Measurements from ENCODE around the gene FAM171A1. TPM values are rescaled to one million over a fixed set of nuclear protein-coding genes. Genes with fewer than 3 reads are reported as not detected.
"Not testable (repeated sequence)": the region's sequence is repeated elsewhere in the genome, so short reads cannot be mapped to it uniquely, and the experiment has no call there.

FAM171A1 gene
- total RNA-seq, 2 experiments from 2014 or later, result 3.3 to 4.0 TPM

DNA sequence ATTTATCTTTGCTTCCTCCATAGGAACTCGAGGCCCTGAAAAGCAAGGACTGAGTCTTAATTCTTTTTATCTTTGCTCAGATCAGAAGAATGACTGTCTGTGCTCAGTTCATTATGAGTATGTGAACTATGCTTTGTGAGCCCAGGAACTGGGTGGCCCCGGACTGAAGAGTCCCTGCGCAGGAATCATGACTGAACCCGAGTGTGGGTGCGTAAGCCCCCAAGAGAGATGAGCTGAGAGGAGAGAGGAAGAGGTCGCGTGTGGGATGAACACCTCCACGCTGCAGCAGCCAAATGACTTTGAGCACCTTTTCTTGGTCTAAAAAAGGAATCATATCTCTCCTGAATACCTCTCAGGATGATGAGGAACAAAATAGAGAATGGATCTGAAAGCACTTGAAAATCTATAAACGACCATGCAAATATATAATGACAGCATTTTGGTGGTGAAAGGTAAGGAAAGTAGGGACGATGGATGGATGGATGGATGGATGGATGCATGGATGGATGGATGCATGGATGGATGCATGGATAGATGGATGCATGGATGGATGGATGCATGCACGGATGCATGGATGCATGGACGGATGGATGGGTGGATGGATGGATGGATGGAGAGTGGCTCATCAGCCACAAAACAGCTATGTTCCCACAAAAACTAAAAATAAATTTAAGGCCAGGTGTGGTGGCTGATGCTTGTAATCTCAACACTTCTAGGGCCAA, 19.8 kb downstream of the FAM171A1 start:
- peak; percentile 15 for DNase-seq
- CTCF ChIA-PET, result no interaction called here
- no peak overlapping the region for H3K4me3 Mint-ChIP-seq
- intact Hi-C loops (cut with micrococcal nuclease), result no loop called here
- H3K4me1 Mint-ChIP-seq (ENCODE audit: low read depth), result no peaks in the 10 kb centered on the region
- POLR2A ChIA-PET, result no interaction called here
- H3K9me3 Mint-ChIP-seq, result no peaks in the 10 kb centered on the region
- H3K36me3 Mint-ChIP-seq, result no peaks in the 10 kb centered on the region
- no peak overlapping the region for H3K27ac Mint-ChIP-seq
- peaks cover 13% of the 10 kb centered on the region for H3K27me3 Mint-ChIP-seq

DNA sequence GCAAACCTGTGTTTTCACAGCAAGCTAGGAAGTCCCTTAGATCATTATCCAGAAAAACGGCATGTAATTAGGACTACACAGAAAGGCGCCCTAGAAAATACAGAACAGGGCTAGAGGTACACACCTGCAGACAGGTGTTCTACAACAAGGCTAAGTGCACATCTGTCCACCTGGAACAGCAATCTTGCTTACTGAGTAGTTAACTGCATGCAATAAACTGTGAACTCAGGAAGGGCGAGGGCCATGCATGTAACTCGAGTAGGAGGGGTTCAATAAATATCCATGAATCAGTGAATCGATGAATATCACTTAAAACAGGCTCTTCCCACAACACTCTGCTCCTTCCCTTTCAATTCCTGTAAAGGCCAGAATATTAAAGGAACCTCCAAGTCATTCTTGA, 22.0 kb downstream of the FAM171A1 start:
- H3K36me3 Mint-ChIP-seq, result no peaks in the 10 kb centered on the region
- no peaks in the 10 kb centered on the region for H3K4me1 Mint-ChIP-seq (ENCODE audit: low read depth)
- ChIA-PET POLR2A (no interaction called here), CTCF (no interaction called here)
- H3K9me3 Mint-ChIP-seq, result no peaks in the 10 kb centered on the region
- no peak for DNase-seq
- H3K4me3 Mint-ChIP-seq, result no peak overlapping the region
- H3K27ac Mint-ChIP-seq, result no peak overlapping the region
- intact Hi-C loops (cut with micrococcal nuclease), result no loop called here
- peaks cover 13% of the 10 kb centered on the region for H3K27me3 Mint-ChIP-seq

DNA sequence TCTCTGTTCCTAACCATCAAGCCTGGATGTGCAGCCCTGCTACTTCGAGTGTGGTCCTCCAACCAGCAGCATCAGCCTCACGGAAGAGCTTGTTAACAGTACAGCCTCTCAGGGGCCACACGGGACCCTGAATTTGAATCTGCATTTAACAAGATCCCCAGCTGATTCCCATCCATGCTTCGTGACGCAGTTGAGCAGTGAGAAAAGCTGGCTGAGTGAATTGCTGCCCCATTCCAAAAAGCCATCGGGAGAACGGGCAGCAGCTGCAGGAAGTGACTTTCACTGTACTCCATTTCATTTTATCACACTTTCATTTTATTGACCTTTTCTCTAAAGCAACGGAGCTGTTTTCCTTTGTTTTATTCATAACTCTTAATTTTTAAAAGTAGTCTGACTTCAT, 22.5 kb downstream of the FAM171A1 start:
- intact Hi-C loops (cut with micrococcal nuclease), result no loop called here
- ChIA-PET CTCF (no interaction called here), POLR2A (no interaction called here)
- Mint-ChIP-seq H3K27ac (no peak overlapping the region), H3K27me3 (peaks cover 13% of the 10 kb centered on the region), H3K36me3 (no peaks in the 10 kb centered on the region), H3K4me1 (ENCODE audit: low read depth) (no peaks in the 10 kb centered on the region), H3K4me3 (no peak overlapping the region), H3K9me3 (no peaks in the 10 kb centered on the region)
- no peak for DNase-seq

DNA sequence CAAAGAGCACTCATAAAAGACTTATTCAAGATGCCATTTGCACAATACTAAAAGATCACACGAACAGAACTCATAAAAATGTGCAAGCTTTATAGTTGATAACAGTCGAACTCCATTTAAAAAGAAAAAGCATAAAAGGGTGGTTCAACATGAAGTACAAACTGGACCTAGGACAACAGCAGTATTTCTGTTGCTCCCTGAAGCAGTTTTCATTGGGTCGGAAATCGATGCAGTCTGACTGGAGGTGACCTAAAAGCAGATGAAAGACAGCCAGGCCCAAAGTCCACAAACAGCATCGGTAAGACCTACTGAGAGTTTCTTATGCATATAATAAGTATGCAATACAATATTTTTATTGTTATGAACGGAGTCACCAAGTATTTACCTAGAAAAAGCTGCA, 23.9 kb downstream of the FAM171A1 start:
- Mint-ChIP-seq H3K4me3 (no peak overlapping the region), H3K9me3 (no peaks in the 10 kb centered on the region), H3K4me1 (ENCODE audit: low read depth) (no peaks in the 10 kb centered on the region), H3K27me3 (peaks cover 13% of the 10 kb centered on the region), H3K36me3 (no peaks in the 10 kb centered on the region), H3K27ac (no peak overlapping the region)
- DNase-seq, result no peak
- ChIA-PET CTCF (no interaction called here), POLR2A (no interaction called here)
- intact Hi-C loops (cut with micrococcal nuclease), result no loop called here

DNA sequence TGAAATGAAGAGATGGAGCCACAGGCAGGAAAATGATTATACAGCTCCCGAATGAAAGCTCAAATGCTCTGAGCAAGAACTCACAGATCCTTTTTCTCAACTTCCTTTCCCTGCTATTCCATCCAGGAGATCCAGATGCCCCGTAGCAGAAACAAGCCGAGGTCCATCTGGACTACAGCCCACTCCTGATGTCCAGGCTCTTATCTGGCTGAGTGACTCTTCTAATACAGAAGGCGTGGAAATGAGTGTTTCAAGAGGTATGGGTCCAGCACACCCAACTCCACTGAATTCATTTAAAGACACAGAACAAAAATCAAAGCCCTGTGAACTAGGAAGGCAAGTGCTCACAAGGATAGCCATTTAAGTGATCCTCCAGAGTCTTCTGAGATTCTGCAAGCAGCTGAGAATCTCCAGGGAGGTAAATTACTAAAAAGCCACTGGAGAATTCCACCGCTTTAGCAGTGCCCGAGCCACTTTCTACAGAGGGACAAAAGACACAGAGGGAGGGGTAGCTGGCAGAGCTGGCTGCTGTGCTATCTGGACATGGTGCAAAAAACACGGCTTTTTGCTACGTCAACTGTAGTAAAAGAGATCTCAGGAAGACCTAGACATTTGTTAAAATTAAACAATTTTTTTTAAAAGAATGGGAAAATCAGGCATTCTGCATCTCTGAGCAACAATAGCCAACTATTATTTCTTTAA, 24.5 kb downstream of the FAM171A1 start:
- intact Hi-C loops (cut with micrococcal nuclease), result no loop called here
- Mint-ChIP-seq H3K9me3 (no peaks in the 10 kb centered on the region), H3K36me3 (no peaks in the 10 kb centered on the region), H3K27ac (no peak overlapping the region), H3K27me3 (peaks cover 13% of the 10 kb centered on the region), H3K4me3 (no peak overlapping the region), H3K4me1 (ENCODE audit: low read depth) (no peaks in the 10 kb centered on the region)
- DNase-seq, result no peak
- ChIA-PET CTCF (no interaction called here), POLR2A (no interaction called here)

DNA sequence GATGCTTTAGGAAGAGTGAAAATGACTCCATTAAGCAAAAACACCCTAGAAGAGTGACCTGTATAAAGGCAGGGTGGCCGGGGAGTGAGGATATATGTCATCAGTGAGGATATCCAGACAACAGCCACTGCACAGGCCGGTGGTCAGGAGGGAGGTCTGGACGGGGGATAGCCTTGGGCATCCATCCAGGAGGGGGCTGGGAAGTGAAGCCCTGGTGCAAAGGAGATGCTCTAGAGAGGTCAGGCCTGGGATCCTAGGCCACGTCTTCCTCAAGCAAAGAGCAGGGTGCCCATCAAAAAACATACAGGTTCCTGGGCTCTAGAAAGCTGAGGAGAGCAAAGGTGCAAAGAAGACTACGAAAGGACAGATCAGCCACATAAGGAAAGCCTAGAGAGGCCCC, 25.6 kb downstream of the FAM171A1 start:
- intact Hi-C loops (cut with micrococcal nuclease), result no loop called here
- Mint-ChIP-seq H3K4me3 (no peak overlapping the region), H3K36me3 (no peaks in the 10 kb centered on the region), H3K27ac (no peak overlapping the region), H3K27me3 (peaks cover 6% of the 10 kb centered on the region), H3K4me1 (ENCODE audit: low read depth) (no peaks in the 10 kb centered on the region), H3K9me3 (no peaks in the 10 kb centered on the region)
- DNase-seq, result no peak
- POLR2A ChIA-PET, result no interaction called here
- CTCF ChIA-PET, result no interaction called here

DNA sequence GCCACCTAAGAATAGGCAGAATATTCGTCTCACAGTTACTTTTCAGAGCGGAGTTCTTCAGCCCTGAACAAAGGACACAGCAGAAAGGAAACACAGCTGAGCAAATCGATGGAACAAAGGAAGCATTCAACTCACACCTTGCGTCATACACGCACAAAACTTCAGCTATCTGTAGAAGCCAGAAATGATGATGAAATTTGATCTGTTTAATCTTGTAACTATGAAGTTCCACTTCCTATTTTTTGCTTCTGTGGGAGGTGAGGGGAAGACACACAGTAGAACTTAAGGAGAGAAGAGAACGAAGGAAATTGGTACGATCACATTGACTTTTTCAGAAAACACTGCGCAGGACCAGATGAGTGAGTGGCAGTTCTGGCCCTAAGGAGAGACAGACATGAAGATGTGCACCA, 26.2 kb downstream of the FAM171A1 start:
- no peaks in the 10 kb centered on the region for H3K36me3 Mint-ChIP-seq
- ChIA-PET POLR2A (no interaction called here), CTCF (no interaction called here)
- H3K27me3 Mint-ChIP-seq, result peaks cover 6% of the 10 kb centered on the region
- H3K4me3 Mint-ChIP-seq, result no peak overlapping the region
- intact Hi-C loops (cut with micrococcal nuclease), result no loop called here
- no peaks in the 10 kb centered on the region for H3K9me3 Mint-ChIP-seq
- H3K27ac Mint-ChIP-seq, result no peak overlapping the region
- no peak for DNase-seq
- H3K4me1 Mint-ChIP-seq (ENCODE audit: low read depth), result no peaks in the 10 kb centered on the region

DNA sequence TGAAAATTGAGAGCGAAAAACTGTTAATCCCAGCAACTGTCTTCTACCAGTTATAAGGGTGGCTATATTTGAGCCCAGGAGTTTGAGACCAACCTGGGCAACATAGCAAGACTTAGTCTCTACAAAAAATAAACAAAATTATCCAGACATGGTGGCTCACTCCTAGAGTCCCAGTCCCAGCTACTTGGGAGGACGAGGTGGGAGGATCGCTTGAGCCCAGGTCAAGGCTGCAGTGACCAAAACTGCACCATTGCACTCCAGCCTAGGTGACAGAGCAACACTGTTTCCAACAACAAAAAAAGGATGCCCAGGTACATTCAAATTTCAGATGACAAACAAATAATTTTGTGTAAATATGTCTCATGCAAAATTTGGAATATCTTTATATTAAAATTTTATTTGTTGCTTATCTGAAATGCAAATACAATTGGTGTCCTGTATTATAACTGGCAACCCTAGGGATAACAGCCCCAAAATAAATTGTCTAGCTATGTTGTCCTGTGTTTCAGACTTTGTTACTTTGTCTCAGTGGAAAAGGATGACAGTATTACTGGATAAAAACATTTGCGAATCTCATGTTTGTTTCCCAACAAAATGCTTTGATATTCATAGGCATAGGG, 26.7 kb downstream of the FAM171A1 start:
- Mint-ChIP-seq H3K27me3 (peaks cover 3% of the 10 kb centered on the region), H3K36me3 (no peaks in the 10 kb centered on the region), H3K9me3 (no peaks in the 10 kb centered on the region), H3K4me1 (ENCODE audit: low read depth) (no peaks in the 10 kb centered on the region), H3K4me3 (no peak overlapping the region), H3K27ac (no peak overlapping the region)
- ChIA-PET POLR2A (no interaction called here), CTCF (no interaction called here)
- intact Hi-C loops (cut with micrococcal nuclease), result no loop called here
- no peak for DNase-seq

DNA sequence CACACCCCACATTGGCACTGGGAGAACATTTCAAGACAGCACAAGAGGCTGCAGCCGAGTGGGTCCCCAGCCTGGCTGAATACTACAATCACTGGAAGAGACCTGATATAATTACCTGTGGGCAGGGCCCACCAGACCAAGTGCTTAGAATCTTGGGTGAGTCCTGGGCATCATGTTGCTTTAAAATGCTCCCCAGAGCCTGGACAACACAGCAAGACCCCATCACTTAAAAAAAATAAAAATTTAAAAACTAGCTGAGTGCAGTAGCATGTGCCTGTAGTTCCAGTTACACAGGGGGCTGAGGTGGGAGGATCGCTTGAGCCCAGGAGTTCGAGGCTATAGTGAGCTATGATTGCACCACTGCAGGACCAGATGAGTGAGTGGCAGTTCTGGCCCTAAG, 28.1 kb downstream of the FAM171A1 start:
- H3K36me3 Mint-ChIP-seq, result no peaks in the 10 kb centered on the region
- H3K4me1 Mint-ChIP-seq (ENCODE audit: low read depth), result no peaks in the 10 kb centered on the region
- no peaks in the 10 kb centered on the region for H3K27me3 Mint-ChIP-seq
- intact Hi-C loops (cut with micrococcal nuclease), result no loop called here
- CTCF ChIA-PET, result no interaction called here
- DNase-seq, result no peak
- POLR2A ChIA-PET, result no interaction called here
- H3K27ac Mint-ChIP-seq, result no peak overlapping the region
- no peak overlapping the region for H3K4me3 Mint-ChIP-seq
- no peaks in the 10 kb centered on the region for H3K9me3 Mint-ChIP-seq

DNA sequence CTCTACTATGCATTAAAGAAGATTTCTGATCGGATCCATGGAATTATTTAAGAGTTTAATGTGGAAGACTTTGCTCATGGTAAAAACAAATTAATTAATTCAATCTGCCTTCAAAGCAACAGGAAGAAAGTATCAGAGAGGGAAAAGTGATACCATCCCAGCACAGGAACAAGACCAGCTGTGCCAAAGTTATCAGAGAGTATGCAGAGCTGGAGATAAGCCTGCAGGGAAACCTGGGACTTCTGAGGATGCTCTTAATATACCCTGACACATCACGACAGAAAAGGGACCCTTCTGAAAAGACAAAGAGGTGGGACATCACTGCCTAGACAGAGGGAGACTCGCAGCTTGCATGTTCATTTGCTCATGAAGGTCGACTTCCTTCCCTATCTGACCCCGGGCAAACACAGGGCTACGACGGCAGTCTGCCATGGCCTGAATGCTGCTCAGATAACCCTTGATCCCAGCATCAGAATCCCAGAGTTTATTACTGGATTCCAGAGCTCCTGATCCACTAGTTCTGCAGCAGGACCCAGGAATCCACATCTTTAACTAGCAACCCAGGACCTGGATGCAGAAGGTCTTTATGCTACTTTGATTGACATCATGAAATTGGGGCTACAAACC, 29.5 kb downstream of the FAM171A1 start:
- no peak overlapping the region for H3K27ac Mint-ChIP-seq
- no peak for DNase-seq
- H3K4me3 Mint-ChIP-seq, result no peak overlapping the region
- CTCF ChIA-PET, result no interaction called here
- H3K27me3 Mint-ChIP-seq, result no peaks in the 10 kb centered on the region
- H3K9me3 Mint-ChIP-seq, result no peaks in the 10 kb centered on the region
- no peaks in the 10 kb centered on the region for H3K4me1 Mint-ChIP-seq (ENCODE audit: low read depth)
- intact Hi-C loops (cut with micrococcal nuclease), result no loop called here
- H3K36me3 Mint-ChIP-seq, result no peaks in the 10 kb centered on the region
- POLR2A ChIA-PET, result no interaction called here

DNA sequence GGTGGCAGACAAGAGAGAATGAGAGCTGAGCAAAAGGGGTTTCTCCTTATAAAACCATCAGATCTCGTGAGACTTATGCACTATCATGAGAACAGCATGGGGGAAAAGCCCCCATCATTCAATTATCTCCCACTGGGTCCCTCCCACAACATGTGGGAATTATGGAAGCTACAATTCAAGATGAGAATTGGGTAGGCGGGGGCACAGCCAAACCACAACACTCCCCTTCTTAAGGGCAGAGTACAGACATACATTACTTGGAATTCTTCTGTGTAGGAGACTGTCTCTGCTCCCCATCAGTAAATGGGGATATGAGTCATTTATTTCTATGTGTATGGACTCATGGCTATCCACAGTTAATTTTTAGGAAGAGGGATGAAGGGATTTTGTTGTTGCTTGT, 31.2 kb downstream of the FAM171A1 start:
- intact Hi-C loops (cut with micrococcal nuclease), result no loop called here
- H3K4me3 Mint-ChIP-seq, result no peak overlapping the region
- POLR2A ChIA-PET, result no interaction called here
- no peak for DNase-seq
- CTCF ChIA-PET, result no interaction called here
- H3K27ac Mint-ChIP-seq, result no peak overlapping the region
- H3K9me3 Mint-ChIP-seq, result no peaks in the 10 kb centered on the region
- H3K27me3 Mint-ChIP-seq, result no peaks in the 10 kb centered on the region
- no peaks in the 10 kb centered on the region for H3K36me3 Mint-ChIP-seq
- H3K4me1 Mint-ChIP-seq (ENCODE audit: low read depth), result no peaks in the 10 kb centered on the region

DNA sequence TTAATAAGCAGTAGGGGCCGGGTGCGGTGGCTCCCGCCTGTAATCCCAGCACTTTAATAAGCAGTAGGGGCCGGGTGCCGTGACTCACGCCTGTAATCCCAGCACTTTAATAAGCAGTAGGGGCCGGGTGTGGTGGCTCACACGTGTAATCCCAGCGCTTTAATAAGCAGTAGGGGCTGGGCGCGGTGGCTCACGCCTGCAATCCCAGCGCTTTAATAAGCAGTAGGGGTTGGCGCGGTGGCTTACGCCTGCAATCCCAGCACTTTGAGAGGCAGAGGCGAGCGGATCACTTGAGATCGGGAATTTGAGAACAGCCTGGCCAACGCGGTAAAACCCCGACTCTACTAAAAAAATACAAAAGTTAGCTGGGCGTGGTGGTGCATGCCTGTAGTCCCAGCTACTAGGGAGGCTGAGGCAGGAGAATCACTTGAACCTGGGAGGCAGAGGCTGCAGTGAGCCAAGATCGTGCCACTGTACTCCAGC, 33.6 kb downstream of the FAM171A1 start:
- H3K4me1 Mint-ChIP-seq (ENCODE audit: low read depth); H3K4me3 Mint-ChIP-seq; H3K9me3 Mint-ChIP-seq; H3K27ac Mint-ChIP-seq; intact Hi-C loops (cut with micrococcal nuclease); H3K27me3 Mint-ChIP-seq; H3K36me3 Mint-ChIP-seq; DNase-seq: not testable (repeated sequence)
- CTCF ChIA-PET, result interaction anchor here (1.3 kb wide), 1 partner anchor 96 kb away, joined by 3 read pairs; no protein-coding TSS in a partner anchor
- POLR2A ChIA-PET, result interaction anchor here (1.1 kb wide), 1 partner anchor 13 kb away, joined by 3 read pairs; no protein-coding TSS in a partner anchor
